GM12872 (cell line): ENCODE data around the gene AUTS2.

ENCODE experiments used
- TF ChIP-seq, protein P1 (sequence below): IDR thresholded peaks from 3 replicates; pipeline ENCODE4 v1.5.1; 2011; ENCODE audit warnings: low read depth, mild to moderate bottlenecking, low read length, moderate library complexity; ENCODE audit not compliant: insufficient read depth

AUTS2 gene

DNA sequence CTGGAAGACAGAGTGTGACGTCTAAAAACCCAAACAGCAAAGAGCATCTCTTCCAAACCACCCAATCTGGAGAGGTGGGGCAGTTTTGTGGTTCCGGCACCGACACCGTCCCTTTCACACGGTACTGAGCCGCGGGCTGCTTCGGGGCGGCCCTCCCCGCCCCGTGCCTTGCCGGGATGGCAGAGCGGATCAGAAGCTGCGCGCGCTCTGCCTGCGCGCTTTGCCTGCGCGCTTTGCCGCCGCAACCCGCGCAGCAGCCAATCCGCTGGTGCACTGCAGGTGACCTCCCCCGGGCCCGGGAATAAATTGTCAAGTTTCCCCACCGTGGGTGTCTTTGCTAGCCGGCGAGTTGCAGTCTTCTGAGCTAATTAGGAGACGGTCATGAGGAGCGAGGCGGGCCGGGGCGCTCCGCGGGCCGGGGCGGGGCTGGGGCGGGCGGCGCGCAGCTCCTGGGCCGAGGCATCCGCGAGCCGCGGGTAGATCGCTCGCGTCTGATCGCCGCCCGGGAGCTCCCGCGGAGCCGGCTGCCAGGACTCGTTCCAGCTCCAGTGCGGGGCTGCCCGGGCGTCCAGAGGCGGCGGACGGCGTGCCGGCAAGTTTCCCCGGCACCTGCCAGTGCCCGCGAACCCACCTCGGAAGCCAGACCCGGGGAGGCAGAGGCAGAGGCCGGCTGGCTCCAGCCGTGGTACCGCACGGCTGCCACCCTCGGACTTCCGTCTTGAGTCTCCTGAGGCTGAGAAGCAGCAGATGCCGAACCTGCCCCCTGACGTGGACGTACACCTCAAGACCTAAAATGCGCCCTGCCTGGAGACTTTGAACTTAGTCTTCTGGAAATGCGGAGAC is 997.7 kb downstream of the AUTS2 start:
- TF ChIP-seq, protein P1, sequence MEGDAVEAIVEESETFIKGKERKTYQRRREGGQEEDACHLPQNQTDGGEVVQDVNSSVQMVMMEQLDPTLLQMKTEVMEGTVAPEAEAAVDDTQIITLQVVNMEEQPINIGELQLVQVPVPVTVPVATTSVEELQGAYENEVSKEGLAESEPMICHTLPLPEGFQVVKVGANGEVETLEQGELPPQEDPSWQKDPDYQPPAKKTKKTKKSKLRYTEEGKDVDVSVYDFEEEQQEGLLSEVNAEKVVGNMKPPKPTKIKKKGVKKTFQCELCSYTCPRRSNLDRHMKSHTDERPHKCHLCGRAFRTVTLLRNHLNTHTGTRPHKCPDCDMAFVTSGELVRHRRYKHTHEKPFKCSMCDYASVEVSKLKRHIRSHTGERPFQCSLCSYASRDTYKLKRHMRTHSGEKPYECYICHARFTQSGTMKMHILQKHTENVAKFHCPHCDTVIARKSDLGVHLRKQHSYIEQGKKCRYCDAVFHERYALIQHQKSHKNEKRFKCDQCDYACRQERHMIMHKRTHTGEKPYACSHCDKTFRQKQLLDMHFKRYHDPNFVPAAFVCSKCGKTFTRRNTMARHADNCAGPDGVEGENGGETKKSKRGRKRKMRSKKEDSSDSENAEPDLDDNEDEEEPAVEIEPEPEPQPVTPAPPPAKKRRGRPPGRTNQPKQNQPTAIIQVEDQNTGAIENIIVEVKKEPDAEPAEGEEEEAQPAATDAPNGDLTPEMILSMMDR, result no peak

DNA sequence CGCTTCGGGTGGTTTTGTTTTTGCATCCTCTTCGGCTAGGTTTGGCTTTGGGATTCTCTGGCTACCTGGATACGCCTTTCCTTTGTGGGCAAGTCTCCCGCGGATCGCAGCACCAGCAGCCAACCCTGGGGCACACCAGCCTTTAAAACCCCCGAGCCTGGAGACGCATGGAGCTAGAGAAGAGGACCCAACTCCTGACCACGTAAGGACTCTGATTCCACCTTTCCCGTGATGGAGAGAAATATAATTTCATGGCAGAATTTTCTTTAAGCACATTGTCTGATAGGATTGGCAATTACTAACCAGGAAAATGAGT is 998.3 kb downstream of the AUTS2 start:
- TF ChIP-seq, protein P1, result no peak

DNA sequence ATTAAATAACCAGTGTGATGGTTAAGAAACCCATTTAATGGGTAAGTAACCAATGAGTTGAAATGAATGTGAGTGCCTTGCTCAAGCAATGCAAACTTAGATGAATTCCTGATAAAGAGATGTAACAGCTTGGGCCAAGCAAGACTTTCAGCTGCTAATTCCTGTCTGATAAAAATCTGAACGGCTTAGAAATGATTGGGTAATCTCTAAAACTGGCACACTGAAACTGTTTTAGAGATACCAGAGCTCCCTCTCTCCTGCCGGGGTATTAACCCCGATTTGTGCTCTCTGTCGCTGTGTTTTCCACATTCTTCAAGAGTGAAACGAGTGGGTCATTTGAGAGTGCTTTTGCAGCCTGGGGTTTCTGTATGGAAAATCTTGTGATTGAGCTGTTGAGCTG is 998.8 kb downstream of the AUTS2 start:
- TF ChIP-seq, protein P1, result no peak

DNA sequence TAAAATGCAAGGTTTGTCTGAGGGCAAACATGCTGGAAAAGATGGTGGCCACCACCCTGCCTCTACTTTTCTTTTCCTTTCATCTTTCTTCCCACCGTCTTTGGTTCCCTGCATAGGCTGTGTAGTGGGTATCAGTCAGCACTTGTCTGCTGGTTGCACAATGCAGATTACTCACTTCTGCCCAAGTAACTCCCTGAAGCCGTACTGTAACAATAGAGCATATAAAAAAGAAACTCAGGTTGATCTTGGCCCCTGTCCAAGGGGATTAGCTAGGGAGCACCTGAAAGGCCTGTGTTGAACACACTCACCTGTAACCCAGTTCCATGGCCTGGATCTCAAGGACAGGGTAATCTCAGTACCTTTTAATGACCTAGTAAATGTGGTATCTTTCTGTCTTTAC is 1000.7 kb downstream of the AUTS2 start:
- TF ChIP-seq, protein P1, result no peak

DNA sequence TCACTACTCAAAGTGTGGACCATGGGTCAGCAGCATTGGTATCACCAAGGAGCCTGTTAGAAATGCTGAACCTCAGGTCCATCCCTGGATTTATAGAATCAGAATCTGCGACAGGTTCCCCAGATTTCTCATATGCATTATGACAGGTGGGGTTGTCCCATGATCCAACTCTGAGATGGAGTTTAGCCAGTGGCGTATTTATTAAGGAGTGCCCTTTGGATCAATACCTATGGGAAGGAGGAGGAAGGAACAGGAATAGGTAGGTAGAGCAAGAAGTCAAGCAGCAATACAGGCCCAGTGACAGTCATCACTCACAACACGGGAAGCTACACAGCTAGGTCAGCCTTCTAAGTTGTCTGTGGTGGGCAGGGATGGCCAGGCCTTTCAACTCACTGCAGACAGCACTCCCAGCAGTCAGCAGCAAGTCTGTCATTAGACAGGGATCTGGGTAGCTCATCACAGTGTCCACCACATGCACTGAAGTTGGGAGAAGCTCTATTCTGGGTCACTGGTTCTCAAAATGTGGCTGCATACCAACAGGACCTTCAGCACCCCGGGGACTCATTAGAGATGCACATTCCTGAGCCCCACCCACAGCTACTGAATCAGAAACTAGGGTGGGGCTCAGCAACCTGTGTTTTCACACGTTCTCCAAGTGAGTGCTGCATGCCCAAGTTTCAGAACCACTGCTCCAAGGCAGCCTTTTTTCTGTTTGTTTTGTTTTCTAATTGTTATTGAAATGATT is 1001.3 kb downstream of the AUTS2 start:
- TF ChIP-seq, protein P1, result no peak

DNA sequence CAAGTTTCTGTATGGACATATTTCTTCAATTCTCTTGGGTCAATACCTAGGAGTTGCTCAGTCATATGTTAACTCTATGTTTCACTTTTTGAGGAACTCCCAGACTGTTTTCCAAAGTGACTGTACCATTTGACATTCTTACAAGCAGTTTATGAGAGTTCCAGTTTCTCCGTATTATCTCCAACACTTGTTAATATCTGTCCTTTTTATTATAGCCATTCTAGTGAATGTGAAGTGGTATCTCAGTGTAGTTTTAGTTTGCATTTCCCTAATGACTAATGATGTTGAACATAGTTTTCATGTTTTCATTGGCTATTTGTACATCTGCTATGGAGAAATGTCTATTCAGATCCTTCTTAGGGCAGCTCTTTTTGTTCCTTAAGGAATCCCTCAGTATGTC is 1002.7 kb downstream of the AUTS2 start:
- TF ChIP-seq, protein P1, result no peak

DNA sequence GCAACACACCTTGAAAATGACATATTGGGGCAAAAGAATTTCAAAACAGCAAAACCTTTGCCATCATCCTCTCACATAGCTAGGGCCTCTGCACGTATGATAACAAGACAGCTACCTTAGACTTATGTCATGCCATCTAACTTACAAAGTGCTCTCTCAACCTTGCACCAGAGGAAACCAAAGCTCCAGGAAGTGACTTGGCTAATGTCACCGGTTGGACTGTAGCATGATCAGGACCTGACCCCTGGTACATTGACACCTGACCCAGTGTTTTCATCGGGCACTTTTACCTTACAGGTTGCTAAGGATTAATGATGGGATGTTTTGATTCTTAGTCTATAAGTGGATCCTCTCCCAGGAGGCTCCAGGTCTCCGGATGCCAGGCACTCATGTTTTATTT is 1003.8 kb downstream of the AUTS2 start:
- TF ChIP-seq, protein P1, result no peak
